Left cardiac atrium (tissue), 4 donors: ENCODE data around the gene HES5. TPM values are rescaled to one million over a fixed set of nuclear protein-coding genes. Genes with fewer than 3 reads are reported as not detected.
"Not testable (repeated sequence)": the region's sequence is repeated elsewhere in the genome, so short reads cannot be mapped to it uniquely, and the experiment has no call there.

Experiments used
- ATAC-seq, 2 donors: fragments of 200-7000 bp; cut with Tn5 transposase; one replicate each; pipeline ENCODE4 v1.9.1; 2020; ENCODE audit warnings: mild to moderate bottlenecking in 2 of 2, moderate library complexity in 2 of 2
- DNase-seq: peaks from one replicate; pipeline ENCODE4 v3.0.0-alpha.2; 2020
- intact Hi-C, 2 donors: fragments of 100-400 bp; cut with DNase I; formaldehyde crosslinking; loops; one replicate each; pipeline versions ENCODE4 v1.14.1 to v1.15.1; 2022 to 2023
- long read RNA-seq: library from polyadenylated mRNA; unstranded; transcript quantifications from one replicate; pipeline ENCODE4 v2.0.0, GENCODE V29; 2021
- total RNA-seq, 2 donors: library from RNA; stranded (reverse); fragmentation: NEBNext Ultra II Directional; extraction: Animal tissue kit (Norgen Biotek cat#: 25700); gene quantifications; one replicate each; pipeline ENCODE4 v1.2.1, GENCODE V29; 2021
- donor health status: DM: no; HTN: yes; CAD: no.
- donor health status: DM: no; HTN: yes; CAD: no; lungs with severe emphysema.
- donor health status: DM: yes; HTN: yes; CAD: no.
- donor health status: Dilated cardiomyopathy.

HES5 gene
- total RNA-seq = under 1 TPM; 0.91 to 0.99 TPM
- long read RNA-seq = 0 reads

GRCh38 chr1:2529784-2530512, at the start of gene HES5:
Gene HES5 (minus strand): TSS chr1:2530263. CDS start chr1:2530164, 99 bp downstream.
- ATAC-seq = peak in 1 of 2 donors; percentile 3
- peak; percentile 47 for DNase-seq
- intact Hi-C loops = no loop called here

DNA sequence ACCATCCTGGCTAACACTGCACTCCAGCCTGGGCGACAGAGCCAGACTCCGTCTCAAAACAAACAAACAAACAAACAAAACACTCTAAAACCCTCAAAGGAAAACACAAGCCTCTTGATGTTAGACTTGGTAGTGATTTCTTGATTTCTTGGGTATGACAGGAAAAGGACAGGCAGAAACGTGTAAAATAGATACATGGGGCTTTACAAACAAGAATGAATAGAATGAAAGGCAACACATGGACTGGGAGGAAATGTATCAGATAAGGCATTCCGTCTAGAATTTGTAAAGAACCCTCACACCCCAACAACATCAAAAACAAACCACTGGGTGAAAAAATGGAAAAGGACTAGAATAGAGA, 48.7 kb upstream of the HES5 start:
- DNase-seq (no peak), ATAC-seq (no peak)
- intact Hi-C loops = no loop called here

DNA sequence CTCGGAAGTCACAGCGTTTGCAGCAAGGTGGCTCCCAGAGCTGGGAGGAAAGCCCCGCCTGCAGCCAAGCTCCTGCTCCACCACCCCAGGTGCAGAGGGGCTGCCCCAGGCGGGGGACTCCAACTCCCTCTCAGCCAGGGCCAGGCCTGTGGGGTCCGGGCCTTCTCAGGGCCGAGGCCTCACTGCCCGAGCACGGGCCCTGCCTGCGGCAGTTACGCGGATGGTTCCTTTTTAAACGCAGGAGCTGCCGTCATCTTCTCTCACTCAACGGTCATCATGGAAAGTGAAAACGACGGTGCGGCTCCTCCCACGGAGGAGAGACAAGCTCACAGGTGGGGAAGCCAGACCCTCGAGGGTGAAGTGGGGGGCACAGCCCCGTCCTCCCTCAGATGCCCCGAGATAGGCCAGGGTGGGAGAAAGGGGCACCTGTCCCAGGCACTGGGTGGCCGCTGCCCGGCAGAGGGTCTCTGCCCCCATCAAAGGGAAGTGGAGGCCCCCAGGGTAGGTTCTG, 47.6 kb upstream of the HES5 start:
- intact Hi-C loops = not testable (repeated sequence)
- DNase-seq = peak; percentile 22
- ATAC-seq = peak in 1 of 2 donors; percentile 9

- intact Hi-C loops = no loop called here
- no peak for ATAC-seq
- no peak for DNase-seq
Measured at GRCh38 chr1:2575801-2576663, 46.0 kb upstream of the HES5 start.

DNA sequence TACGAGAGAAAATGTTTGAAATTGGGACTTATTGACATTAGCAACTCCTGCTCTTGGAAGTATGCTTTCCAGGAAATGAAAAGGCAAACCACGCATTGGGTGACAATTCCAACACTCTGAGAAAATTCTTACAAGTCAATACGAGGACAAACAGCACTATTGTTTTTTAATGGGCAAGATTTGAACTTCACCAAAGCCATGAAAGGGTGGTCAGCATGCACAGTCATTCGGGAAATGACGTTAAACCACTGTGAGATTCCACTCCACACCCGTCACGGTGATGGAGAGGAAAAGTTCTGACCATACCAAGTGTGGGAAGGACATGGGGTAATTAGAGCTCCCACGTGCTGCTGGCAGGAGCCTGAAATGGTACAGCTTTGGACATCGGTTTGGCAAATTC, 44.3 kb upstream of the HES5 start:
- DNase-seq = no peak
- intact Hi-C loops = no loop called here

GRCh38 chr1:2573250-2573920, 43.3 kb upstream of the HES5 start:
- intact Hi-C loops = no loop called here
- DNase-seq (no peak), ATAC-seq (no peak)

More for the DNA sequence above, 44.3 kb upstream of the HES5 start:
- no peak for ATAC-seq

DNA sequence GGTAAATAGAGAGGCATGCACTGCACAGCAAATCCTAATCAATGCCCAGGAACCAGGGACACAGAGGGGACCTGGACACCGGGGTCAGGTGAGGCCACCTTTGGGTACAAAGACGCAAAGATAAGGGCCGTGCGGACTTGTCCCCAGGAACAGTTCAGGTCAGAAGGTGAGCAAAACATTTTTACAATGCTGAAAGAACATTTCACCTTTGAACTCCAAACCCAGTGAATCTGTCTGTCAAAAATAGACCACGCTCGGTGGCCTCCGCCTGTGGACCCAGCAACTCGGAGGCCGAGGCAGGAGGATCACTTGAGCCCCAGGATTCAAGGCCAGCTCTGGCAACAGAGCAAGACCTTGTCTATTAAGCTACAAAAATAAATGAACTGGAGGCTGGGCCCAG, 41.3 kb upstream of the HES5 start:
- no peak for ATAC-seq
- intact Hi-C loops = no loop called here

DNA sequence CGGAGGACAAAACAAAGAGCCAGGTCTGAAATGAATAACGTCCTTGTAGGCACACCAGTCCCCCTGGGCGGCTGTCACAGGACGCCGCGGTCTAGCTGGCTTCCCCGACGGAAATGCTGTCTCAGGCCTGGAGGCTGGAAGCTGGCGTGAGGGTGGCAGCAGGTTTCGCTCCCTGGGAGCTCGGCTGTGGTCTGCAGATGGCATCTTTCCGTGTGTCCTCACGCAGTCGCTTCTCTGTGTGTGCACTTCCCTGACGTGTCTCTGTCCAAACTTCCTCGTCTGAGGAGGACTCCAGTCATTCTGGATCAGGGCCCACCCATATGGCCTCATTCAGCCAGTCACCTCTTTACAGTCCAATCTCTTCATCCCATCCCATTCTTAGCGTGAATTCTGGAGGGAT, 40.3 kb upstream of the HES5 start:
- DNase-seq (no peak), ATAC-seq (no peak)
- intact Hi-C loops = no loop called here

More for the DNA sequence above, 41.3 kb upstream of the HES5 start:
- no peak for DNase-seq

DNA sequence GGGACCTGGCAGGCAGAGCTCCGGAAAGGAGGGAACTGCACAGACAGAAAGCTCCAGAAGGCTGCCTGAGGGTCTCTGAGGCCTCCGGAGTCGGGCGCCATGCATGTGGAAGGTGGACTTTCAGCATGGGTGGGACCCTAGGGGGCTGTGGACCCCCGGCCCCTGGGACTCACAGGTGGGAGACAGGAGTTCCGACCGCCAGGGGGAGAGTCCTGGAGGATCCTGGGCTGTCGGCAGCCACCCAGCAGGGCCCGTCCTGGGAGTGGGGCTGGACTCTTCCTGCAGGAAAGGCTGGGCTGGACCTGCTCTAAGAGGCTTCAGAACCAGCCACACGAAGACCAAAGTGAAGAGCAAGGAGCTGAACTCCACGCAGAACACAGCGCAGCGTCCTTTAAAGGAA, 39.6 kb upstream of the HES5 start:
- intact Hi-C loops, DNase-seq, ATAC-seq: not testable (repeated sequence)

- DNase-seq (no peak), ATAC-seq (no peak)
- intact Hi-C loops = no loop called here
Measured at GRCh38 chr1:2569060-2569459, 39.0 kb upstream of the HES5 start.

DNA sequence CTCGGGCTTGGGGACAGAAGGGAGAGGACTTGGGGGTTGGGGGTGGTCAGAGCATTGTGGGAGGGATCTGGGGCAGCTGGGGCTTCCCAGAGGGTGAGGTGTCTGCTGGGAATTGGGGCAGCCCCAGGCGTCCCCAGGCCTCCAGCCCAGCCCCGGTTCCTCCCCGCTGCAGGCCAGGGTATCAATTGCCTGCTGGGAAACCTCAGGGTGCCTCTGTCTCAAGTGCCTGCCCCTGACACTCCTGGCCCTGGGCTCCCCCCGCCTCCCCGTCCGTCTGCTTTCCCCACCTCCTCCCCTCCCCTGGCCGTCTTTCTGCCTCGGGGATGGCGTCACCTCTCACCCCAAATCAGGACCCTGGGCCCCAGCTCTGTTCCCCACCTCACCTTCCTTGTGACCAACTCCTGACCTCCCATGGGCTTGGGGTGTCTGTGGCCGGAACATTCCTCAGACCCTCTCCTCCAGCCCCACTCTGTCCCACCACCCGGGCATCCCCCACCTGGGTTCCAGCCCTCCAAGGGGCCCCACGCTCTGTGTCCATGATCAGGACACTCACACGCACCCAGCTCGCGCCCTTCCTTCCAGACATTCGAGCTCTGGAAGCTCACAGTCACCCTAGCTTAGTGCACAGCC, 38.2 kb upstream of the HES5 start:
- intact Hi-C loops, ATAC-seq, DNase-seq: not testable (repeated sequence)

DNA sequence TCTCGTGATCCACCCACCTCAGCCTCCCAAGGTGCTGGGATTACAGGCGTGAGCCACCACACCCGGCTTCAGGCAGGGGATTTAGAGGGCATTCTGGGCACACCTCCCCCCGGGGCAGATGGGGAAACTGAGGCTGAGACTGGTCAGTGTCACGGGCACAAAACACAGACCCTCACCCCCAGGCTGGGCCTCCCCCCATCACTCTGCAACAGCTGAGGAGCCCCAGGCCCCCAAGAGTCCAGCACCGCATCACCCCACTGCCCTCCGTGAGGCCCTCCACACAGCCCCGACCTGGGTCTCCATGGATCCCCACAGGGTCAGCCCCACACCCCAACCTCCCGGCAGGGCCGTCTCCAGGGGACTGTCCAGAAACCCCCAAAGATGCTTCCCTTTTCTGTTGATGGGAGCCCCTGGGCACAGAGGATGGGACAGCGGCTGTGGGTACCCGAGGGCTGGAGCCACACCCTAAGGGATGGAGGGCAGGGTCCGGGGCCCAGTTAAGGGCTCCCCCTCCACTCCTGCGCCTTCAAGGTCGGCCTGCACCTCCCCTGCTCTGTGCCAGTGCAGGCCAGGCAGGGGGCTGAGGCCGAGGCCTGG, 37.1 kb upstream of the HES5 start:
- ATAC-seq (no peak), DNase-seq (no peak)
- intact Hi-C loops = no loop called here

DNA sequence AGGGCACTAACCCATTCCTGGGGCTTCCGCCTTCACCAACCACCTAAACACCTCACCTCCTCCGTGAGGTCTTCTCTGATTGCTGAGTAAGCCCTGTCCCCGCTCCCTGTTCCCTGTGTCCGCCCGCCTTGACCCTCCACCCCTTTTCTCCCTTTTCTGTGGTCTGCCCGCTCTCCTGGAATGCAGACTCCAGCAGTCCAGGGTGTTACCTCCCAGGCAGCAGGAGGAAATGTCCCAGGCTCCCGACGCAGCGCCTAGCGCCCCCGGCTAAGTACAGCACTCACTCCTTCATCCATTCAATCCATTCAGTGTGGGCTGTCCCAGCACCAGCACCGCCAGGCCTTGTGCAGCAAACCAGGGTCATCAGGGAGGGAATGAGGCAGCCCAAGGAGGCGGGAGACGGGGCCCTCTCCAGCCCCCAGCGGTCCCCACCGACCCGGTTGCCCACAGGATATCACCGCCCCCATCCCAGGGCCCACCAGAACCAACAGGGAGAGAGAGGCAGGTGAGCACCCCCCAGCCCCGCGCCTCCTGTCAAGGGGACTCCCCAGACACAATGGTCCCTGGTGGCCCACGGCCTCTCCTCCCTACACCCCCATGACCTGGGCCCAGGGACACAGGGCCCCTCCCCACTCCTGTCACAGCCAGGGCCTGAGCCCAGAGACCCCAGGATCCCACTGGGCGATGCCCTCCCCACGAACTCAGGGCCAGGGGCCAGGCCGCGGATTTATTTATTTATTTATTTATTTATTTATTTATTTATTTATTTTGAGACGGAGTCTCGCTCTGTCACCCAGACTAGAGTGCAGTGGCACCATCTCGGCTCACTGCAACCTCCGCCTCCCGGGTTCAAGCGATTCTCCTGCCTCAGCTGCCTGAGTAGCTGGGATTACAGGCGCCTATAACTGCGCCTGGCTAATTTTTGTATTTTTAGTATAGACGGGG, 36.3 kb upstream of the HES5 start:
- ATAC-seq = no peak
- DNase-seq = no peak
- intact Hi-C loops = no loop called here

DNA sequence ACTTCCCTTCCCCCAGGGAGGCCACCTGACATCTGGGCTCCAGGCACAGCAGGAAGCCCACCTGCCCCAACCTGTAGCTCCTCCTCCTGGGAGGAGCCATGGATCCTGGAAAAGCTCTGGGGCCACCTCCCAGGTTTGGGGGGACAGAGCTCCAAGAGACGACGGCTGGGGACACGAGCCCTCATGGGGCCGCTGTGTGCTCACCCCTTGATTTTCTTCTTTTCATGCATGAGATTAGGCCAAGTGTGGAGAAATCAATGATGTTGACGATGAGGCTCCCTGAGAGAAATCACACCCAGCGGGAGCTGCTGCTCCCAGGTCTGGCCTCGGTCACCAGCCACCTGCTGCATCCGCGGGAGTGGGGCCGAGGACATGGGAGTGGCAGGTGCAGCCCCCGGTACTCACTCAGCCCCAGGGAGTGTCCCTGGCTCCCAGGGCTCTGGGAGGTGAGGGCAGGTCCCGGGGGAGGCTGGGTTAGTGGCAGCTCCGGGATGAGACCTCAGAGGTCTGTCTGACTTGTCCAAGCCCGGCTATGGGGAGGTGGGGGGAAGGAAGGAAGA, 34.8 kb upstream of the HES5 start:
- ATAC-seq = no peak
- DNase-seq = no peak
- intact Hi-C loops = no loop called here

GRCh38 chr1:2564006-2564814, 34.1 kb upstream of the HES5 start:
- intact Hi-C loops = no loop called here
- no peak for DNase-seq
- ATAC-seq = no peak

GRCh38 chr1:2563205-2563604, 33.1 kb upstream of the HES5 start:
- ATAC-seq (no peak), DNase-seq (no peak)
- intact Hi-C loops = no loop called here
